NT2/D1 (cell line): Measurements from ENCODE around the gene PI4K2A.

Experiments
- SUZ12 ChIP-seq: IDR thresholded peaks from 2 replicates; pipeline ENCODE4 v1.6.1; 2011; ENCODE audit not compliant: insufficient read length, insufficient read depth; ENCODE audit errors: extremely low read depth
- YY1 ChIP-seq: IDR thresholded peaks from 2 replicates; pipeline ENCODE4 v1.6.1; 2011; ENCODE audit not compliant: insufficient read length, insufficient read depth

GRCh38 chr10:97707134-97707861, 66.8 kb downstream of the PI4K2A start:
- TF ChIP-seq YY1 (no peak), SUZ12 (no peak)
